HG03460 (cell line): Measurements from ENCODE around the gene IFNA2.
"Not testable (repeated sequence)": the region's sequence is repeated elsewhere in the genome, so short reads cannot be mapped to it uniquely, and the experiment has no call there.

Source experiments
- ATAC-seq: cut with Tn5 transposase; IDR thresholded peaks from one replicate; pipeline ENCODE4 v1.9.1; 2021; ENCODE audit not compliant: unreplicated experiment

Gene IFNA2

GRCh38 chr9:21383627-21384026 is 1.6 kb downstream of the IFNA2 start:
- no peak for ATAC-seq

DNA sequence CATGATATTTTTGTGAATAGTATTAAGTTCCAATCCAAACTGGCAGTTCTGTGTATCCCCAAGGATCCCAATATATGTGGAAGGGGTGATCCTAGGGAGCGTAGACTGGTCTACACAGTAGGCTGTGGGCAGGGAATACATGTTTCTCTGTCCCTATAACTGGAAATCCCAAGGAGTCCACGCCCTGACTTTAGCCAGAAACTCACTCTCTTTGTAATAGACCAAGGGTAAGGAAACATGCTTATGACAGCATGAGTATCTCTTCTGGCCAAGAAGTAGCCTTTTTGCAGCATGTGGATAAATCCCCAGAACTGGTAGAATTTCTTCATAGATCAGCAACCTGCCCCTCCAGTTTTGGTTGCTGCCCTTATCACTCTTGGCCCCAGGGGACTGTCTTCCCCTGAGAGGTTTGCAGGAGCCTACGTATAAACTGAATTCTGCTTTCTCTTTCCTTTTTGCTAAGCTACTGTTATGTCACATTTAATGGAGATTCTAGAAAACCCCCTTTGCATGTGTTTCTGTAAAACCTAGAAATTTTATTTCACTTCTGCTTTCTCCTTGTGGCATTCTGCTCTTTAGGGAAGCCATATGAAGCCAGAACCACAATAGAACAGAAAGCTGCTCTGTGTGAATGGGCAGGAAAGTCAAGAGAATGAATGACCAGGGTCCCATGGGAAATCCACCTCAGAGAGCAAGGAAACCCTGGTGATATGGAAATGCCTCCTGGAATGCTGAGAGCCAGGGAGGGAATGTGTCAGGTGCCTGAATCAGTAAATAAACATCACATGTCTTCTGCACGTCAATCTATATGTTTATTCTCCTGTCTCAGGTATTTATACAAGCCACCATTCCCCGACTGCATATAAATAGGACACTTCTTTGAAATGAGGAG is 3.5 kb downstream of the IFNA2 start:
- peak; percentile 96 for ATAC-seq

- not testable (repeated sequence) for ATAC-seq
These were observed 13.7 kb downstream of the IFNA2 start for GRCh38 chr9:21371467-21371866.

GRCh38 chr9:21367957-21368356 is 17.2 kb downstream of the IFNA2 start, which contains the start of gene IFNA13:
Gene IFNA13 (minus strand): TSS chr9:21368057. CDS start chr9:21368010, 47 bp downstream.
- ATAC-seq, result no peak

DNA sequence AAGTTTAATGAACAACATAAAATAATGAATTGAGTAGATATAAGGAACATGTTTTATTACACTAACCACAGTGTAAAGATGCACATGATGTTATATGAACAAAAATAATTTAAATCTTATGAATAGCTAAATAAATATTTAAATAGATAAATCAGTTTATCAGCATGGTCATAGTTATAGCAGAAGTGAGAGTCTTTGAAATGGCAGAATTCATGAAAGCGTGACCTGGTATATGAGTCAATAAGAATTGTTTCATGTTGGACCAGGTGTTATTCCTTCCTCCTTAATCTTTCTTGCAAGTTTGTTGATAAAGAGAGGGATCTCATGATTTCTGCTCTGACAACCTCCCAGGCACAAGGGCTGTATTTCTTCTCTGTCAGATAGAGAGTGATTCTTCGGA is 18.0 kb downstream of the IFNA2 start:
- ATAC-seq, result peak; percentile 89

- ATAC-seq, result no peak
These were observed 22.9 kb downstream of the IFNA2 start for GRCh38 chr9:21362287-21362686.

DNA sequence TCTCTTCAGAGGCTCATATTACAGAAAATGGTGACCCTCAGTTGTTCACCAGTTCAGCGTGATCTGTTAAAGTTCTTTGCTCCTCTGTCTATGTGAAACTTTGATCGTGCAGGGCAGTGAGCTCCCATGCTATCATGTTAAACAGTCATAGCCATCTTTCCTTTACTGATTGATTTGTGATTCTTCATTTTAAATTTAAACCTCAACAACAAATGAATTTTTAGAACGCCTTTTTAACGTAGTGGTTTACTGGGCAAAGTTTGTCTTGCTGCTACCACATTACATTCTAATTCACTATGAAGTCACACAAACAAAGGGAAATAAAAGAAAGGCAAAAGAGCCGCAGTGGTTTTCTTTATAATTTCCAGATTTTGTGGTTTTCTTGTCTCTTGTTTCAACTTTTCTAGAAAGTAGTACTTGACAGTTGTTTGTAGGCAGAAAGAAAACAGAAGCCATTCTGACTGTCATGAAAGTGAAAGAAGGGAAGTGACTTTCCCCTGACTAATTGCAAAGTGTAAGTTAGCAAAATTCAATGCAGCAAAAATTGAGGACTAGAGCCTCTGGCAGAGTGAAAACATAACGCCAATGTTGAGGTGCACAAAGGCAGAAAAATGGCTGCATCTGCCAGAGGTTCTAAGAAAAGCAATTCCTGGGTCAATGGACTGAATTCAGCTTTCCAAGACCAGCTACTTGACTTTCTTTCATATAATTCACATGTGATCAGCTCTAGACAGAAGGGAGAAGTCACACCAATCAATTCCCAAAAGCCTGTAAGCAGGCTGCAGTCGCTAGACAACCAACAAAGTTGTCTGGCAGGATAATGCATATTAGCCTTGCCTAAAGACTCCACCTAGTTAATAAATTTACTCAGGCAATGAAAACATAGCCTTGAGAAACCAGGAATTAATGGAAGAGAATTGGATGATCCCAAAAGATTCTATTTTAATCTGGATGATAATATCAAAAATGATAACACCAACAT is 27.4 kb downstream of the IFNA2 start:
- ATAC-seq, result peak; percentile 95

GRCh38 chr9:21350787-21351186 is 34.4 kb downstream of the IFNA2 start, which contains the start of gene IFNA6:
Gene IFNA6 (minus strand): TSS chr9:21350887. CDS start chr9:21350887, 0 bp downstream.
- ATAC-seq, result no peak

- no peak for ATAC-seq
These were observed 36.7 kb downstream of the IFNA2 start for GRCh38 chr9:21348430-21348970.

GRCh38 chr9:21340735-21341134 is 44.5 kb downstream of the IFNA2 start:
- ATAC-seq, result no peak

DNA sequence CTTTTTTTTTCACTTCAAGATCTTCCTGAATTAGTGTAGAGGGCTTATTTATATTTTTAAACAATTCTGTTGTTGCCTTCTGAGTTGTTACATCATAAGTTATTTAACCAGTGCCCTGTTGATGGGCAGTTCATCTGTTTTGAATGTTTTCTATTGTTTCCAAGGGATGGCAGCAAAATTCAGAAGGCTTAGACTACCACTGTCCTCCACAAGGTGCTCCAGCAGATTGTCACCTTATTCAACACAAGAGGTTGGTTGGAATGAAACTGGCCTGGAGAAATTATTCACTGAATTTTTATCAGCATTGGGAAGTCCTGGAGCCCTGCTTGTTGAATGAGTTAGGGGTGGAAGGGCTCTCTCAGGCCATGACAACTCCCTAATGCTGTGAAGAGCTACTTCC is 48.7 kb downstream of the IFNA2 start:
- no peak for ATAC-seq

GRCh38 chr9:21334701-21335632 is 50.2 kb downstream of the IFNA2 start, which contains the start of gene KLHL9:
Gene KLHL9 (minus strand): TSS chr9:21335404. CDS start chr9:21334859, 545 bp downstream.
- peak; percentile 84 for ATAC-seq
